Esophagus muscularis mucosa (tissue), 4 donors: ENCODE data around the gene TSFM. TPM values are rescaled to one million over a fixed set of nuclear protein-coding genes. Genes with fewer than 3 reads are reported as not detected.

Experiments
- DNase-seq: peaks from one replicate; pipeline ENCODE4 v3.0.0-alpha.2; 2017; ENCODE audit errors: extremely low spot score
- H3K27ac ChIP-seq, 4 donors: fragments of 200-600 bp; sonication (generic); replicated peaks in 1 of 4; 1 replicate in 3 of 4; 2 replicates in 1 of 4; pipeline ENCODE4 v1.5.1; 2016 to 2019; ENCODE audit warnings: mild to moderate bottlenecking in 1 of 4
- H3K27me3 ChIP-seq, 4 donors: fragments of 200-600 bp; sonication (generic); one replicate each; pipeline versions ENCODE4 v1.5.1 to v1.6.0; 2016 to 2019
- H3K36me3 ChIP-seq, 4 donors: fragments of 200-600 bp; sonication (generic); one replicate each; pipeline ENCODE4 v1.5.1; 2016 to 2019
- H3K4me1 ChIP-seq, 4 donors: fragments of 200-600 bp; sonication (generic); one replicate each; pipeline ENCODE4 v1.5.1; 2016 to 2019
- H3K4me3 ChIP-seq, 4 donors: fragments of 200-600 bp; sonication (generic); 1 replicate in 2 of 4; 2 replicates in 2 of 4; pipeline ENCODE4 v1.5.1; 2016 to 2019; ENCODE audit warnings: mild to moderate bottlenecking in 4 of 4, moderate library complexity in 1 of 4
- H3K9me3 ChIP-seq, 4 donors: fragments of 200-600 bp; sonication (generic); 1 replicate in 3 of 4; 2 replicates in 1 of 4; pipeline ENCODE4 v1.5.1; 2016 to 2019
- EP300 ChIP-seq: sonication (generic); formaldehyde crosslinking; IDR thresholded peaks from one replicate; pipeline ENCODE4 v1.6.1; 2017; ENCODE audit warnings: antibody characterized with exemption
- POLR2A ChIP-seq: fragments of 450-650 bp; IDR thresholded peaks from one replicate; pipeline ENCODE4 v1.6.1; 2017; ENCODE audit warnings: antibody characterized with exemption, moderate library complexity, mild to moderate bottlenecking, low read depth
- POLR2AphosphoS5 ChIP-seq, 2 donors: sonication (generic); formaldehyde crosslinking; IDR thresholded peaks; one replicate each; pipeline ENCODE4 v1.6.1; 2017; ENCODE audit warnings: antibody characterized with exemption in 2 of 2
- WGBS: methylation state at CpG from one replicate; pipeline ENCODE4 v1.1.5; 2018; 5-methylcytosine and 5-hydroxymethylcytosine counted together
- intact Hi-C: fragments of 100-400 bp; cut with DNase I; formaldehyde crosslinking; loops from one replicate; pipeline ENCODE4 v1.15.1; 2023
- total RNA-seq, 4 donors: library from RNA; depleted of rRNA; stranded (reverse); fragments of >200 nt; gene quantifications; one replicate each; pipeline versions ENCODE4 v1.1.0 to v1.2.1, GENCODE V29; 2016
- TF ChIP-seq, protein P1 (sequence below), 3 experiments: fragments of 200-600 bp in 2 of 3; fragments of 450-650 bp in 1 of 3; sonication (generic) in 2 of 3; IDR thresholded peaks; one replicate each; pipeline ENCODE4 v1.5.1; 2017 to 2019; ENCODE audit warnings: antibody characterized with exemption in 3 of 3, mild to moderate bottlenecking in 2 of 3, moderate library complexity in 1 of 3

Gene TSFM
- total RNA-seq = 10 to 100 TPM; 17.6 to 38.4 (median 29.2) TPM

DNA sequence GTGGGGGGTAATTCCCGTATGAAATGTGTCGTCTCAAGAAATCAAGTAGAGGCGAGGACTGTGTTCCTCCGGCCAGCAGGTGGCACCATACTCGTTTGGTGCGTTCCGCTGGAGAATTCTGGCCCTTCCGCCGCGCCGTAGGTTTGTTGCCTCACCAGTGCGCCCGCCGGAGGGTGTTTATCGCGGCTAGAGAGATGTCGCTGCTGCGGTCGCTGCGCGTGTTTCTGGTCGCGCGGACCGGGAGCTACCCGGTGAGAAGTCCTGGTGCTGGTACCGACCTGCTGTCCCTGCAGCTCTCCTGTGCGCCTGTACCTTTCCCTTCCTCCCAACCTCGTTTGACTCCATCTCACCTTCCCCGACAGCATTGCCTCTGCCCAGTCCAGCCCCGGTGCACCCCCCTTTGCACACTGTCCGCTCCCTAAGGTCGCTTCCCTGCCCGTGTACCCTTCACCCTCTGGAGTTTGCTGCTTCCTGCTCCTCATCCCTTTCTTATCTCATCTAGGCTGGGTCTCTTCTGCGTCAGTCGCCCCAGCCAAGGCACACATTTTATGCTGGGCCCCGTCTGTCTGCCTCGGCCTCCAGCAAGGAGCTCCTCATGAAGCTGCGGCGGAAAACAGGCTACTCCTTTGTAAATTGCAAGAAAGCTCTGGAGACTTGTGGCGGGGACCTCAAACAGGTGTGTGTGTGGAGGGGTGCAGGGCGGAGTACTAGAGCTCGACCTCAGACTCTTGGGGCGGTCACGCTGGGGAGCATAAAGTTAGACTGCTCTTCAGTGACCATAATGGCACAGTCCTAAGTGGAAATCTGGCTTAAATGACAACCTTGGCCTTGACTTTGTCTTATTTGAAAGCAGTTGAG is at the start of gene TSFM:
TSFM (plus strand) TSS at position 180 of the 858 bp plus-strand sequence; CDS start at position 195, 15 bp downstream.
- WGBS = 2% methylated on average over 20 of the region's 45 CpGs
- peaks cover 14 to 29% (median 20%) of the 10 kb centered on the region in 4 donors for H3K4me1 ChIP-seq
- TF ChIP-seq, protein P1, sequence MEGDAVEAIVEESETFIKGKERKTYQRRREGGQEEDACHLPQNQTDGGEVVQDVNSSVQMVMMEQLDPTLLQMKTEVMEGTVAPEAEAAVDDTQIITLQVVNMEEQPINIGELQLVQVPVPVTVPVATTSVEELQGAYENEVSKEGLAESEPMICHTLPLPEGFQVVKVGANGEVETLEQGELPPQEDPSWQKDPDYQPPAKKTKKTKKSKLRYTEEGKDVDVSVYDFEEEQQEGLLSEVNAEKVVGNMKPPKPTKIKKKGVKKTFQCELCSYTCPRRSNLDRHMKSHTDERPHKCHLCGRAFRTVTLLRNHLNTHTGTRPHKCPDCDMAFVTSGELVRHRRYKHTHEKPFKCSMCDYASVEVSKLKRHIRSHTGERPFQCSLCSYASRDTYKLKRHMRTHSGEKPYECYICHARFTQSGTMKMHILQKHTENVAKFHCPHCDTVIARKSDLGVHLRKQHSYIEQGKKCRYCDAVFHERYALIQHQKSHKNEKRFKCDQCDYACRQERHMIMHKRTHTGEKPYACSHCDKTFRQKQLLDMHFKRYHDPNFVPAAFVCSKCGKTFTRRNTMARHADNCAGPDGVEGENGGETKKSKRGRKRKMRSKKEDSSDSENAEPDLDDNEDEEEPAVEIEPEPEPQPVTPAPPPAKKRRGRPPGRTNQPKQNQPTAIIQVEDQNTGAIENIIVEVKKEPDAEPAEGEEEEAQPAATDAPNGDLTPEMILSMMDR (IDR thresholded peaks at IDR 0.05) = peak; percentile 98 to 99 (median 98)
- TF ChIP-seq POLR2AphosphoS5 (IDR thresholded peaks at IDR 0.05) (peak; percentile 91 to 97), EP300 (no peak), POLR2A (peak; percentile 42)
- H3K9me3 ChIP-seq = no peaks in the 10 kb centered on the region
- peak within 1 kb of the TSS; percentile 66 to 99 (median 92) for H3K4me3 ChIP-seq
- peak within 1 kb of the TSS; percentile 74 to 82 (median 76) for H3K27ac ChIP-seq
- no peaks in the 10 kb centered on the region for H3K27me3 ChIP-seq
- intact Hi-C loops = loop anchor here (1.0 to 5.0 kb wide), 2 partner anchors 49 to 122 kb away; no protein-coding TSS in a partner anchor
- H3K36me3 ChIP-seq = peaks cover 18 to 54% (median 40%) of the 10 kb centered on the region in 4 donors
- DNase-seq = peak; percentile 98

DNA sequence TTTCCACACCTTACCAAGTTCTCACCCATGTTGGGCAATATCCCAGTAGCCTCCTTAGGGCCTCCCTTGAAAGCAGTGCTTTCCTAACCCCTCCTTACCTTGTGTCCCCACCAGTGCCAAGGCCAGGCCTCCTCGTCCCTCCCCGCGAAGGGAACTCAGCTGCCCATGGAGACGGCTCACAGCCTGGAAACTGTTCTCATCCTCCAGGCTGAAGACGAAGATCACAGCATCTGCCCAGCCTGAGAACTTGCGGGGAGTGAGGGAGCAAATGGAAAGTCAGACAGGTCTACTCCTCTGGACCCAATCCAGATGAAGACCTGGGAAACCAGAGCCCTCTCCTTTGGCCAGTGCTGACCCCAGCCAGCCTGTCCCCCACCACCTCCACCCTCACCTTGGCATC is 48.7 kb upstream of the TSFM start:
- no peak overlapping the region for H3K4me3 ChIP-seq
- H3K27me3 ChIP-seq = peaks cover 16 to 87% (median 48%) of the 10 kb centered on the region in 4 donors
- TF ChIP-seq, protein P1 (IDR thresholded peaks at IDR 0.05) = no peak
- TF ChIP-seq POLR2AphosphoS5 (IDR thresholded peaks at IDR 0.05) (no peak), EP300 (no peak), POLR2A (no peak)
- no CpG with 5 or more reads among the region's 6 CpGs for WGBS
- no peaks in the 10 kb centered on the region for H3K9me3 ChIP-seq
- no peak for DNase-seq
- intact Hi-C loops = no loop called here
- peaks cover 36 to 38% (median 37%) of the 10 kb centered on the region in 4 donors for H3K4me1 ChIP-seq
- H3K36me3 ChIP-seq = no peaks in the 10 kb centered on the region
- H3K27ac ChIP-seq = no peak overlapping the region

DNA sequence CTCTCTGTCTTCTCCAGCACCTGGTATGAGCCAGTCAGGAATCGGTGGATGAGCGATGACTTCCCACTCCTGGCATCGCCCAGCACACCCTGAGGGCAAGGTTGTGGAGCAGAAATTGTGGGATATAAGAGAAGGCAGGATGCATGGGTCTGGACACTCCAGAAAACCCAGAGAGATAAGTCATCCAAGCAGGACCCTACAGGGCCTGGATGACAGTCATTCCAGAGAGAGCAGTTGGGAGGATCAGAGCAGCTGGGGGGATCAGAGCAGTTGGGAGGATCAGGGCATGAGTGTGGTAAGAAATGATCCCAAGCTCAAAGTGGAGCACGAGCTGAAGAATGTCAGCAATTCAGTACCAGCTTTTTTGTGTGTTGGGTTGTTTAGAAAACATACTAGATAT is 48.0 kb upstream of the TSFM start:
- no peak overlapping the region for H3K4me3 ChIP-seq
- no peaks in the 10 kb centered on the region for H3K36me3 ChIP-seq
- no peak overlapping the region for H3K27ac ChIP-seq
- no peak for DNase-seq
- 85% methylated on average over 4 of the region's 4 CpGs for WGBS
- peaks cover 16 to 94% (median 53%) of the 10 kb centered on the region in 4 donors for H3K27me3 ChIP-seq
- intact Hi-C loops = no loop called here
- peaks cover 38 to 43% (median 40%) of the 10 kb centered on the region in 4 donors for H3K4me1 ChIP-seq
- TF ChIP-seq POLR2AphosphoS5 (IDR thresholded peaks at IDR 0.05) (no peak), EP300 (no peak), POLR2A (no peak)
- TF ChIP-seq, protein P1 (IDR thresholded peaks at IDR 0.05) = no peak
- H3K9me3 ChIP-seq = no peaks in the 10 kb centered on the region

DNA sequence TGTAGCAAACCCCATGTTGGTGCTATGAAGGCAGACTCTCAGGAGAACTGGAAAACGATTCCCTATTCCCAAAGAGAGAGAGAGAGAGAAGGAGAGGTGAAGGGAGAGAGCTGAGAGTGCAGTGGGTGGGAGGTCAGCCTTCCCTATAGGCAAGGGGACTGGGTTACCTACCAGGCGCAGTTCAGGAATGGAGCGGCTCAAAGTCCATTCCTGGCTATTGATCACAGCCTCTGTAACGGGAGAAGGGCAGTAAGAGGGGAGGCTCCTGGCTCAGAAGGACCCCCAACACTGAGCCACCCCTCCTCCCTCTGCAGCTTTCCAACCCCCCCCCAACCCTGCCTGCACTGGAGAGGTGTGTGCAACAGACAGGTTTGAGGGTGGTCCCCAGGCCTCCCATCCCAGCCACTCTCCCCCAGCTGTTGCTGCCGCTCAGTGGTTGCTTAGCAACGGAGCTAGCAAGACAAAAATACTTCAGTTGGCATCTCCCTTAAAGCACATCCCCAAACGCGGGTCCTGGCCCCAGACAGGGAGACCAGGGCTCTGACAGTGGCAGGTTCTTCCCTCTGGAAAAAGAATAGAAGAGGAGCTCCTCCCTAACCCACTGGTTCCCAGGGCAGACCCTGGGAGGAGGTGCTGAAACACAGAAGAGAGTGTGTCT is 47.3 kb upstream of the TSFM start:
- WGBS = 47% methylated on average over 6 of the region's 8 CpGs
- Histone ChIP-seq H3K27me3 (peaks cover 16 to 99% (median 56%) of the 10 kb centered on the region in 4 donors), H3K4me3 (peak overlapping the region in 3 of 4 donors; percentile 15 to 28 (median 22)), H3K27ac (no peak overlapping the region), H3K4me1 (peaks cover 38 to 43% (median 40%) of the 10 kb centered on the region in 4 donors), H3K9me3 (no peaks in the 10 kb centered on the region), H3K36me3 (no peaks in the 10 kb centered on the region)
- intact Hi-C loops = no loop called here
- TF ChIP-seq POLR2A (no peak), EP300 (no peak), POLR2AphosphoS5 (IDR thresholded peaks at IDR 0.05) (no peak)
- TF ChIP-seq, protein P1 (IDR thresholded peaks at IDR 0.05) = no peak
- DNase-seq = no peak
